ENCODE results near the gene ITPRID1. TPM values are rescaled to one million over a fixed set of nuclear protein-coding genes. Genes with fewer than 3 reads are reported as not detected.
A peak's percentile ranks its signal among the peaks of the same experiment; 100 is the strongest.

The ITPRID1 gene
- total and polyA plus RNA-seq, 2 of the 8 experiments (the other 6 are each of a cell fraction or from before 2014, with no cell fraction given), result 0.09 to 0.47 TPM

- Histone ChIP-seq H3K9ac (replicated peaks in 1 of 4; ENCODE audit: extremely low read depth in 1 of 4, low read depth in 3 of 4, low read length in 3 of 4) (no peak overlapping the region), H2AK5ac (ENCODE audit: low read depth, low read length) (no peak overlapping the region), H4K20me1 (replicated peaks in 1 of 2; ENCODE audit: control insufficient read depth in 1 of 2, insufficient read depth in 2 of 2, low read length in 2 of 2) (no peaks in the 10 kb centered on the region), H3K18ac (ENCODE audit: extremely low read depth, low read length) (no peak overlapping the region), H3K79me1 (ENCODE audit: low read depth, low read length) (no peaks in the 10 kb centered on the region), H3K36me3 (ENCODE audit: control insufficient read depth in 2 of 4, insufficient read depth in 4 of 4, low read length in 3 of 4) (no peaks in the 10 kb centered on the region), H2BK120ac (replicated peaks; ENCODE audit: low read depth, low read length) (no peak overlapping the region), H3K4ac (replicated peaks; ENCODE audit: insufficient read length, low read depth, low read length) (no peak overlapping the region), H3K56ac (replicated peaks; ENCODE audit: insufficient read length, low read depth, low read length) (no peak overlapping the region), H3K23me2 (ENCODE audit: low read depth, low read length) (no peaks in the 10 kb centered on the region), H4K5ac (ENCODE audit: insufficient read length, low read depth, low read length) (no peak overlapping the region), H3K23ac (ENCODE audit: insufficient read length) (no peak overlapping the region), H4K8ac (ENCODE audit: extremely low read depth, insufficient read depth, low read length) (no peak overlapping the region), H3K4me2 (ENCODE audit: insufficient read depth in 1 of 2, low read depth in 2 of 2, low read length in 2 of 2) (no peak overlapping the region), H3K79me2 (ENCODE audit: control insufficient read depth in 1 of 2, insufficient read depth in 2 of 2, low read length in 2 of 2) (no peaks in the 10 kb centered on the region), H3K27ac (ENCODE audit: low read depth, low read length) (no peak overlapping the region), H3K14ac (ENCODE audit: insufficient read length) (no peak overlapping the region), H2AFZ (ENCODE audit: low read length) (peak overlapping the region; percentile 0; the same call in 1 of the 2 replicates), H3K9me3 (ENCODE audit: insufficient read depth in 2 of 2, low read depth in 1 of 2, low read length in 1 of 2) (no peaks in the 10 kb centered on the region), H3K4me1 (replicated peaks in 1 of 4; ENCODE audit: control insufficient read depth in 3 of 4, insufficient read depth in 4 of 4, low read length in 3 of 4) (no peaks in the 10 kb centered on the region; a peak in 1 of 7 replicates), H2BK15ac (ENCODE audit: low read length) (no peak overlapping the region), H2BK20ac (ENCODE audit: low read length) (no peak overlapping the region), H2BK12ac (ENCODE audit: low read depth, low read length) (no peak overlapping the region), H4K91ac (replicated peaks; ENCODE audit: insufficient read length, low read length) (no peak overlapping the region), H3K27me3 (replicated peaks in 1 of 4; ENCODE audit: control insufficient read depth in 3 of 4, extremely low read depth in 1 of 4, insufficient read depth in 3 of 4, low read length in 3 of 4) (no peaks in the 10 kb centered on the region), H2BK5ac (ENCODE audit: low read depth, low read length) (no peak overlapping the region), H3K4me3 (ENCODE audit: extremely low read depth in 1 of 4, insufficient read depth in 2 of 4, low read depth in 3 of 4, low read length in 4 of 4) (no peak overlapping the region)
- 64% methylated on average over 1 of the region's 1 CpG; no CpG with 5 or more reads in 1 of the 2 experiments for WGBS, 2 experiments (ENCODE audit: extremely low coverage in 1 of 2, insufficient coverage in 1 of 2, insufficient read length in 1 of 2, insufficient replicate concordance in 2 of 2, low coverage in 1 of 2, low lambda C conversion rate in 2 of 2, missing lambda C conversion rate in 1 of 2)
- POLR2A ChIA-PET (ENCODE audit: partially characterized antibody), result no interaction called here
- DNase-seq (ENCODE audit: low read depth in 1 of 2, low spot score in 2 of 2) (no peak), FAIRE-seq (no peak)
- CTCF ChIA-PET (ENCODE audit: partially characterized antibody), result interaction anchor here (1.3 kb wide), 1 partner anchor 86 kb away, joined by 4 read pairs; no protein-coding TSS in a partner anchor
- TF ChIP-seq YY1 (IDR thresholded peaks at IDR 0.05; ENCODE audit: low read depth, low read length), result no peak
- no peak for TF ChIP-seq SIX5 (IDR thresholded peaks at IDR 0.05; ENCODE audit: low read depth, low read length)
- no peak for TF ChIP-seq CBX8 (IDR thresholded peaks at IDR 0.05; ENCODE audit: borderline replicate concordance, low read depth, low read length)
- no peak for TF ChIP-seq RAD21 (IDR thresholded peaks at IDR 0.05 in 1 of 2, conservative IDR thresholded peaks at IDR 0.05 in 1 of 2; ENCODE audit: low read depth in 2 of 2, low read length in 2 of 2)
- no peak for TF ChIP-seq EP300 (IDR thresholded peaks at IDR 0.05; ENCODE audit: borderline replicate concordance in 1 of 2, low read depth in 2 of 2, low read length in 2 of 2)
- TF ChIP-seq SP1 (IDR thresholded peaks at IDR 0.05; ENCODE audit: low read depth, low read length), result no peak
- TF ChIP-seq KDM5A (IDR thresholded peaks at IDR 0.05; ENCODE audit: low read length), result no peak
- TF ChIP-seq CEBPB (IDR thresholded peaks at IDR 0.05; ENCODE audit: low read depth, low read length), result no peak
- TF ChIP-seq CBX5 (IDR thresholded peaks at IDR 0.05; ENCODE audit: low read depth, low read length), result no peak
- TF ChIP-seq TBP (IDR thresholded peaks at IDR 0.05; ENCODE audit: low read depth, low read length), result no peak
- no peak for TF ChIP-seq KDM4A (IDR thresholded peaks at IDR 0.05; ENCODE audit: low read depth, low read length, severe bottlenecking)
- TF ChIP-seq CHD2 (IDR thresholded peaks at IDR 0.05; ENCODE audit: low read length), result no peak
- no peak for TF ChIP-seq SIRT6 (IDR thresholded peaks at IDR 0.05; ENCODE audit: low read length)
- TF ChIP-seq E2F6 (IDR thresholded peaks at IDR 0.05), result no peak
Observed at GRCh38 chr7:31529103-31529502, 15.2 kb downstream of the ITPRID1 start.
